ENCODE results near the gene ZNF738.

ZNF738 gene

GRCh38 chr19:21423057-21424041 is 64.5 kb downstream of the ZNF738 start:
- DNase-seq, result no peak
